Panc1 (cell line): ENCODE results near the gene AK8.

Experiments
- POLR2AphosphoS5 ChIP-seq: IDR thresholded peaks from 2 replicates; pipeline ENCODE4 v1.6.1; 2012; ENCODE audit warnings: mild to moderate bottlenecking, low read depth, low read length, moderate library complexity
- TF ChIP-seq, protein P1 (sequence below): fragments of 450-650 bp; IDR thresholded peaks from 2 replicates; pipeline ENCODE4 v1.5.1; 2017; ENCODE audit warnings: mild to moderate bottlenecking

DNA sequence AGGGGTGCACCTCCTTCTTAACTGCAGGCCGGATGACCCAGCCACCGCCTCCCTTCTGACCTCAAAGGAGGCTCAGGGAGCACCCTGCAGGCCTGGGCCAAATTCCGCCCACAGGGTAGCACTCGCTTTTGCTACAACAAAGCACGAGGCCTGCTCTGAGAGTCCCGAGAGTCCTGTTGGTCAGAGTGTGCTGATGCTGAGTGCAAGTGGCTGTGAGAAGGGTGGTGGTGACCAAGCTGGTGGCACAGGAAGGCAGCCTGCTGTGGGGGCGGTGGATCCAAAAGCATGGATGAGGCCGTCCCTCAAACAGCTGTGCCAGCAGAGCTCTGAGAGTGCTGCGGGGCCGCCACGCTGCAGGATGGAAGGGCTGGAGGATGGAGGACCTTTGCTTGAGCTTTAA lies 101.8 kb downstream of the AK8 start:
- TF ChIP-seq, protein P1, sequence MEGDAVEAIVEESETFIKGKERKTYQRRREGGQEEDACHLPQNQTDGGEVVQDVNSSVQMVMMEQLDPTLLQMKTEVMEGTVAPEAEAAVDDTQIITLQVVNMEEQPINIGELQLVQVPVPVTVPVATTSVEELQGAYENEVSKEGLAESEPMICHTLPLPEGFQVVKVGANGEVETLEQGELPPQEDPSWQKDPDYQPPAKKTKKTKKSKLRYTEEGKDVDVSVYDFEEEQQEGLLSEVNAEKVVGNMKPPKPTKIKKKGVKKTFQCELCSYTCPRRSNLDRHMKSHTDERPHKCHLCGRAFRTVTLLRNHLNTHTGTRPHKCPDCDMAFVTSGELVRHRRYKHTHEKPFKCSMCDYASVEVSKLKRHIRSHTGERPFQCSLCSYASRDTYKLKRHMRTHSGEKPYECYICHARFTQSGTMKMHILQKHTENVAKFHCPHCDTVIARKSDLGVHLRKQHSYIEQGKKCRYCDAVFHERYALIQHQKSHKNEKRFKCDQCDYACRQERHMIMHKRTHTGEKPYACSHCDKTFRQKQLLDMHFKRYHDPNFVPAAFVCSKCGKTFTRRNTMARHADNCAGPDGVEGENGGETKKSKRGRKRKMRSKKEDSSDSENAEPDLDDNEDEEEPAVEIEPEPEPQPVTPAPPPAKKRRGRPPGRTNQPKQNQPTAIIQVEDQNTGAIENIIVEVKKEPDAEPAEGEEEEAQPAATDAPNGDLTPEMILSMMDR: no peak
- no peak for TF ChIP-seq POLR2AphosphoS5
